PC-3 (cell line): ENCODE data around the gene RNASE13. TPM values are rescaled to one million over a fixed set of nuclear protein-coding genes. Genes with fewer than 3 reads are reported as not detected.

Experiments used
- ATAC-seq: fragments of 200-7000 bp; cut with Tn5 transposase; 2 replicates; pipeline ENCODE4 v1.9.1; 2020; ENCODE audit warnings: mild to moderate bottlenecking, moderate library complexity
- BruUV-seq: library from RNA; stranded (reverse); fragments of 400-500 nt; replicated peaks from 2 replicates; lab custom pipeline; 2021; lab: Mats Ljungman, UMichigan
- CTCF ChIA-PET: fragments of 300-600 bp; sonication (Branson Sonifier 250); formaldehyde crosslinking; loops from one replicate; lab custom pipeline; 2022; ENCODE audit warnings: antibody characterized with exemption; lab: Charles Lee
- POLR2A ChIA-PET: fragments of 300-600 bp; sonication (Branson Sonifier 250); formaldehyde crosslinking; loops from one replicate; lab custom pipeline; 2022; ENCODE audit warnings: antibody characterized with exemption; ENCODE audit not compliant: unreplicated experiment; lab: Charles Lee
- DNase-seq: peaks from one replicate; pipeline ENCODE4 v3.0.0-alpha.2; 2015
- H2AFZ ChIP-seq: fragments of 300-600 bp; sonication (generic); 2 replicates; pipeline ENCODE4 v1.6.0; 2016; ENCODE audit warnings: antibody characterized with exemption, low read length
- H3F3A ChIP-seq: fragments of 300-600 bp; sonication (generic); one replicate; pipeline ENCODE4 v1.6.0; 2017; ENCODE audit warnings: antibody characterized with exemption, low read length, control low read depth, mild to moderate bottlenecking; ENCODE audit not compliant: unreplicated experiment
- H3K27ac ChIP-seq: fragments of 300-600 bp; sonication (generic); 2 replicates; pipeline ENCODE4 v1.5.1; 2016; ENCODE audit warnings: mild to moderate bottlenecking, low read length
- H3K27me3 ChIP-seq: fragments of 300-600 bp; sonication (generic); 2 replicates; pipeline ENCODE4 v1.6.1; 2016; ENCODE audit warnings: low read length, mixed read lengths
- H3K36me3 ChIP-seq: fragments of 300-600 bp; sonication (generic); 2 replicates; pipeline ENCODE4 v1.6.1; 2016; ENCODE audit warnings: low read depth, mixed run types, low read length, mixed read lengths
- H3K4me1 ChIP-seq: fragments of 300-600 bp; sonication (generic); 2 replicates; pipeline ENCODE4 v1.5.1; 2016; ENCODE audit warnings: low read length; ENCODE audit not compliant: insufficient read depth
- H3K4me2 ChIP-seq: fragments of 300-600 bp; sonication (generic); 2 replicates; pipeline ENCODE4 v1.6.0; 2016; ENCODE audit warnings: low read length
- H3K4me3 ChIP-seq: fragments of 300-600 bp; sonication (generic); 2 replicates; pipeline ENCODE4 v1.5.1; 2016; ENCODE audit warnings: mild to moderate bottlenecking, low read length, mixed read lengths
- H3K79me2 ChIP-seq: fragments of 300-600 bp; sonication (generic); 2 replicates; pipeline ENCODE4 v1.6.1; 2017; ENCODE audit warnings: low read length, mixed read lengths
- H3K9ac ChIP-seq: fragments of 300-600 bp; sonication (generic); 2 replicates; pipeline ENCODE4 v1.6.0; 2016; ENCODE audit warnings: mild to moderate bottlenecking, low read length
- H3K9me2 ChIP-seq: fragments of 300-600 bp; sonication (generic); replicated peaks from 2 replicates; pipeline ENCODE4 v1.6.1; 2016; ENCODE audit warnings: mixed run types, low read length, mixed read lengths
- H3K9me3 ChIP-seq: fragments of 300-600 bp; sonication (generic); 2 replicates; pipeline ENCODE4 v1.6.1; 2016; ENCODE audit warnings: low read length, mixed read lengths
- H4K20me1 ChIP-seq: fragments of 300-600 bp; sonication (generic); 2 replicates; pipeline ENCODE4 v1.6.1; 2016; ENCODE audit warnings: low read length, mixed read lengths
- EZH2 ChIP-seq: fragments of 300-600 bp; sonication (generic); IDR thresholded peaks from one replicate; pipeline ENCODE4 v1.6.1; 2017; ENCODE audit warnings: antibody characterized with exemption, mild to moderate bottlenecking, low read length; ENCODE audit not compliant: unreplicated experiment
- EZH2phosphoT487 ChIP-seq: fragments of 300-600 bp; sonication (generic); IDR thresholded peaks from 2 replicates; pipeline ENCODE4 v1.6.1; 2018; ENCODE audit warnings: mild to moderate bottlenecking, antibody characterized with exemption, low read length, borderline replicate concordance
- intact Hi-C: fragments of 100-400 bp; cut with micrococcal nuclease; formaldehyde crosslinking; loops from 2 replicates; pipeline ENCODE4 v1.9.0; 2023
- total RNA-seq: library from RNA; depleted of rRNA; stranded (reverse); fragments of >200 nt; gene quantifications from 2 replicates; pipeline ENCODE4 v1.2.3, GENCODE V29; 2014
- TF ChIP-seq, protein P1 (sequence below): fragments of 300-600 bp; sonication (generic); conservative IDR thresholded peaks from 2 replicates; pipeline ENCODE4 v1.5.1; 2017; ENCODE audit warnings: antibody characterized with exemption, low read depth, mild to moderate bottlenecking, low read length

The RNASE13 gene
- total RNA-seq, 1 experiment from 2014 or later, result not detected

GRCh38 chr14:21069388-21070082, 34.9 kb upstream of the RNASE13 start:
- peak overlapping the region; percentile 72 for H3K4me3 ChIP-seq
- POLR2A ChIA-PET, result no interaction called here
- no TSS peak for BruUV-seq
- intact Hi-C loops, result no loop called here
- H3K27me3 ChIP-seq, result peaks cover 56% of the 10 kb centered on the region
- no peaks in the 10 kb centered on the region for H3K9me2 ChIP-seq
- ATAC-seq (peak; percentile 4), DNase-seq (no peak)
- H2AFZ ChIP-seq, result peak overlapping the region; percentile 63
- no peaks in the 10 kb centered on the region for H3K79me2 ChIP-seq
- TF ChIP-seq EZH2phosphoT487 (peak; percentile 46; the same call in 1 of the 2 replicates), EZH2 (peak; percentile 61)
- TF ChIP-seq, protein P1, sequence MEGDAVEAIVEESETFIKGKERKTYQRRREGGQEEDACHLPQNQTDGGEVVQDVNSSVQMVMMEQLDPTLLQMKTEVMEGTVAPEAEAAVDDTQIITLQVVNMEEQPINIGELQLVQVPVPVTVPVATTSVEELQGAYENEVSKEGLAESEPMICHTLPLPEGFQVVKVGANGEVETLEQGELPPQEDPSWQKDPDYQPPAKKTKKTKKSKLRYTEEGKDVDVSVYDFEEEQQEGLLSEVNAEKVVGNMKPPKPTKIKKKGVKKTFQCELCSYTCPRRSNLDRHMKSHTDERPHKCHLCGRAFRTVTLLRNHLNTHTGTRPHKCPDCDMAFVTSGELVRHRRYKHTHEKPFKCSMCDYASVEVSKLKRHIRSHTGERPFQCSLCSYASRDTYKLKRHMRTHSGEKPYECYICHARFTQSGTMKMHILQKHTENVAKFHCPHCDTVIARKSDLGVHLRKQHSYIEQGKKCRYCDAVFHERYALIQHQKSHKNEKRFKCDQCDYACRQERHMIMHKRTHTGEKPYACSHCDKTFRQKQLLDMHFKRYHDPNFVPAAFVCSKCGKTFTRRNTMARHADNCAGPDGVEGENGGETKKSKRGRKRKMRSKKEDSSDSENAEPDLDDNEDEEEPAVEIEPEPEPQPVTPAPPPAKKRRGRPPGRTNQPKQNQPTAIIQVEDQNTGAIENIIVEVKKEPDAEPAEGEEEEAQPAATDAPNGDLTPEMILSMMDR, result no peak
- no peaks in the 10 kb centered on the region for H3K9me3 ChIP-seq
- no peaks in the 10 kb centered on the region for H4K20me1 ChIP-seq
- H3K4me2 ChIP-seq, result peak overlapping the region; percentile 93
- peaks cover 6% of the 10 kb centered on the region; the same call in 1 of the 2 replicates for H3K4me1 ChIP-seq
- H3K27ac ChIP-seq, result no peak overlapping the region
- no peaks in the 10 kb centered on the region for H3F3A ChIP-seq
- H3K9ac ChIP-seq, result no peak overlapping the region
- CTCF ChIA-PET, result interaction anchor here (1.1 to 1.6 kb wide), 3 partner anchors 35 to 54 kb away, joined by 4 to 34 read pairs (median 7); no protein-coding TSS in a partner anchor
- no peaks in the 10 kb centered on the region for H3K36me3 ChIP-seq

DNA sequence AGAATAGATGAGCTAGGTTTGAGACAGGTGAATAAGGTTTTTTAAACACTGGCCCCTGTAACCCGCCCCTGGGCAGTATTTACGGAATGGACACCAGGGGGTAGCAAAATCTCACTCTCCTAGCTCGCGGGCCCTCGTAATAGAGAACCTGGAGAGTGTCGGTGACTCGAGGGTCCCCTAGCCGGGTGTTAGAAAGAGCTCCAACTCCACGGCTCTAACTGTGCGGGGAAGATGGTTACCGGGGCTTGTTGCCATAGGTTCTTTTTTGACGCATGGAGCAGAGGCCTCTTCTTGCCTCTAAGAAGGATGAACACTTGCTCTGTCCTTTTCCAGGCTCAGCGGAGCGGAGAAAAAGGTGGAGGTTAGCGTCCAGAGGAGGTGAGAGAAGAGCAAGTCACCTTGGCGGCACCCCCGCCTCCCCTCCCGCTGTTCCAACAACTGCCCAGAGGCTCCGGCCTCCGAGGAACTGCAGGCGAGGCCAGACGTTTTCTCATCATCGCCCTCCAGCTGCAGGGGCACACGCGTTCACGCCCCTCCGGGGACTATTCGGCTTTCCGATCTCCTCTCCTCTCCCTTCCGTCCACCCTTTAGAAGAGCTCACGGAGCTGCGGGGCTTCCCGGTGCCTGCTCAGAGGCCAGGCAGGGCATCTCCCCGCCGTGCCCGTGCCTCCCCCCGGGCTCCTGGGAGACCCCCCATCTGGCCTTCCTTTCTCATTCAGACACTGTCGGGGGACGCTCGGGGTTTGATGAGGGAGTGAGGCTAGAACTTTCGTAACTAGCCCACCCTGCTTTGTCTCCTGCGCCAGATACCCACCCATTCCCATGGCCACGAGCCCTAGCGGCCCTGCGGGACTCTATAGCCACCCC, 34.1 kb upstream of the RNASE13 start:
- Histone ChIP-seq H3K9ac (no peak overlapping the region), H3K4me3 (peak overlapping the region; percentile 72; the same call in 1 of the 2 replicates), H3K27me3 (peaks cover 60% of the 10 kb centered on the region), H3K36me3 (no peaks in the 10 kb centered on the region), H3K27ac (no peak overlapping the region), H3K9me3 (no peaks in the 10 kb centered on the region), H3F3A (no peaks in the 10 kb centered on the region), H3K9me2 (no peaks in the 10 kb centered on the region), H3K79me2 (no peaks in the 10 kb centered on the region), H3K4me2 (peak overlapping the region; percentile 93), H4K20me1 (no peaks in the 10 kb centered on the region), H2AFZ (peak overlapping the region; percentile 63), H3K4me1 (peaks cover 6% of the 10 kb centered on the region; the same call in 1 of the 2 replicates)
- CTCF ChIA-PET, result interaction anchor here (0.6 to 1.6 kb wide), 7 partner anchors 8 to 54 kb away, joined by 3 to 34 read pairs (median 4); no protein-coding TSS in a partner anchor
- ATAC-seq (peak; percentile 59), DNase-seq (peak; percentile 61)
- intact Hi-C loops, result loop anchor here (1.0 kb wide), 1 partner anchor 36 kb away; no protein-coding TSS in a partner anchor
- TF ChIP-seq EZH2phosphoT487, result no peak
- TF ChIP-seq, protein P1, result peak; percentile 68
- BruUV-seq, result no TSS peak
- POLR2A ChIA-PET, result no interaction called here
